B cell (primary cell): ENCODE measurements around the gene DNAAF8.

Experiments used
- EZH2 ChIP-seq: IDR thresholded peaks from 2 replicates; pipeline ENCODE4 v1.6.1; 2012; ENCODE audit warnings: borderline replicate concordance, low read depth, mild to moderate bottlenecking, moderate library complexity, low read length; ENCODE audit not compliant: insufficient read depth, poor library complexity, severe bottlenecking
- TF ChIP-seq, protein P1 (sequence below): fragments of 200-600 bp; IDR thresholded peaks from one replicate; pipeline ENCODE4 v1.8.0; 2022; ENCODE audit warnings: antibody characterized with exemption, mild to moderate bottlenecking

DNA sequence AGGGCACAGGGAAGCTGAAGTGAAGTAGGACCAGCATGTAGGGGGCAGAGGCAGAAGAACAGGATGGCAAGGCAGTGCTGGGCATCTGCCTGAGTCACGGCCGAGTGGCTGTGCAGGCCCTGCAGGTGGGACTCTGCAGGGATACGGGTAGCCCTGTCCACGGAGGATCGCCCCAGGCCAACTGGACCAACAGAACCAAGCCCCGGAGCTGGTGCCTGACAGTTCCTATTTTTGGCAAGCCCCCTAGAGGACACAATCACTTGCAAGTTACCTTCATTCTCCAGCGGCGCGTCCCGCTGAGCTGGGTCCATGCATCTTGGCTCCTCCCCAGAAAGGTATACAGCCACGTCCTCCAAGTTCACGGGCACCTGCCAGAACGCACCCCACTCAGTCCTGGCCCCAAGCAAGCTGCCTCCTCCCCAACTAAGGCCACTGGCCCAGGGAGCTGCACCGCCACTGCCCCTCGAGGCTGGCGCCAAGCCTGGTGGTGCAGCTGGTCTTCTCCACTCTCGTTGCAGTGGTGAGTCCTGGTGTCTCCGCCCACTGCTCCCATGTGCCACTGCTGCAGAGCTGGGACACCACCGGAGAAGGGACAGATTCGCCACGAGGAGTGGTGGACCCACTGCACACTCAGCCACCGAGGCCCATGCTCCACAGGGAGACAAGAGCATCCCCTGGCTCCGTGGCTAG is 26.0 kb downstream of the DNAAF8 start:
- TF ChIP-seq EZH2, result no peak
- TF ChIP-seq, protein P1, sequence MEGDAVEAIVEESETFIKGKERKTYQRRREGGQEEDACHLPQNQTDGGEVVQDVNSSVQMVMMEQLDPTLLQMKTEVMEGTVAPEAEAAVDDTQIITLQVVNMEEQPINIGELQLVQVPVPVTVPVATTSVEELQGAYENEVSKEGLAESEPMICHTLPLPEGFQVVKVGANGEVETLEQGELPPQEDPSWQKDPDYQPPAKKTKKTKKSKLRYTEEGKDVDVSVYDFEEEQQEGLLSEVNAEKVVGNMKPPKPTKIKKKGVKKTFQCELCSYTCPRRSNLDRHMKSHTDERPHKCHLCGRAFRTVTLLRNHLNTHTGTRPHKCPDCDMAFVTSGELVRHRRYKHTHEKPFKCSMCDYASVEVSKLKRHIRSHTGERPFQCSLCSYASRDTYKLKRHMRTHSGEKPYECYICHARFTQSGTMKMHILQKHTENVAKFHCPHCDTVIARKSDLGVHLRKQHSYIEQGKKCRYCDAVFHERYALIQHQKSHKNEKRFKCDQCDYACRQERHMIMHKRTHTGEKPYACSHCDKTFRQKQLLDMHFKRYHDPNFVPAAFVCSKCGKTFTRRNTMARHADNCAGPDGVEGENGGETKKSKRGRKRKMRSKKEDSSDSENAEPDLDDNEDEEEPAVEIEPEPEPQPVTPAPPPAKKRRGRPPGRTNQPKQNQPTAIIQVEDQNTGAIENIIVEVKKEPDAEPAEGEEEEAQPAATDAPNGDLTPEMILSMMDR, result no peak
